Cardiac fibroblast (primary cell): ENCODE results near the gene ATXN1.
A peak's percentile ranks its signal among the peaks of the same experiment; 100 is the strongest.

ENCODE experiments used
- DNase-seq, 2 donors: peaks; one replicate each; pipeline versions ENCODE4 v3.0.0 to v3.0.0-alpha.2; 2010; ENCODE audit warnings: low read depth in 2 of 2
- H3K4me3 ChIP-seq, 2 donors: replicated peaks in 1 of 2; 1 replicate in 1 of 2; 2 replicates in 1 of 2; pipeline ENCODE4 v1.5.1; 2011; ENCODE audit warnings: low read depth in 2 of 2, low read length in 2 of 2, mild to moderate bottlenecking in 2 of 2, moderate library complexity in 1 of 2
- CTCF ChIP-seq: IDR thresholded peaks from one replicate; pipeline ENCODE4 v1.5.1; 2011; ENCODE audit warnings: low read depth, mild to moderate bottlenecking, low read length, inconsistent platforms

The ATXN1 gene

DNA sequence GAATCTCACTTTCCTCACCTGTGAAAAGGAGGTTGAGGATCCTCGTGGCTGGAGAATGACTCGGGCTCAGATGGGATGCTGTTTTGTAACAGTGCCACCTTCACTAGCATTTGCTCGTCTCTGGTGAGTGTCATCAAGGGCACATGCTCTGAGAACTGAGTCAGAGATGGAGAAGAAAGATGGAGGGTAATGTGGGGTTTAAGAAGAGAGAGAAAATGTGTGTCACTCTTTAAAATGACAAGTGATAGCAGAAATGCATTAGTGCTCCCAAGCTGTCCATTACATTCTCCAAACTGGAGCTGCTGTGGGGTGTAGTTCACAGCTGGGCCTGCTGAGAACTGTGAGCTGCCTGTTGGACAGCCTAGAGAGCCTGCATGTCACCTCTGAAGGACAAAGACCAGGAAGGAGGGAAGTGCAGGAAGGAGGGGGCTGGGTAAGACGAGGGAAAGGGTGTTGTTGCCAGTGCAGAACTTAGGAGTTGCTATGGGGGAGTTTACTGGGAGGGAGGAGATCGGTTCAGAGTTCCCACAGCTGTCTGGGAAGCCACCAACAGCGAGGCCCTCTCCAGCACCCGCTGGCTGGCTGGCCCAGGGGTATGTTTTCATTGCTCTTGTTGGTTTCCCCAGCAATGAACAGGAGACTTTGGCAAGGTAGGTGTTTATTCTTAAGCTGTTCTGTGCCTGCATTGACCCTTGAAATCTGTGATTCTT is 503.1 kb downstream of the ATXN1 start:
- DNase-seq: peak in 1 of 2 donors; percentile 26
- no peak overlapping the region for H3K4me3 ChIP-seq
- TF ChIP-seq CTCF: no peak

- DNase-seq: no peak
- no peak overlapping the region for H3K4me3 ChIP-seq
- no peak for TF ChIP-seq CTCF
These were observed 504.5 kb downstream of the ATXN1 start for GRCh38 chr6:16256781-16257180.

- DNase-seq: no peak
- H3K4me3 ChIP-seq: no peak overlapping the region
- no peak for TF ChIP-seq CTCF
These were observed 506.7 kb downstream of the ATXN1 start for GRCh38 chr6:16254535-16254934.

DNA sequence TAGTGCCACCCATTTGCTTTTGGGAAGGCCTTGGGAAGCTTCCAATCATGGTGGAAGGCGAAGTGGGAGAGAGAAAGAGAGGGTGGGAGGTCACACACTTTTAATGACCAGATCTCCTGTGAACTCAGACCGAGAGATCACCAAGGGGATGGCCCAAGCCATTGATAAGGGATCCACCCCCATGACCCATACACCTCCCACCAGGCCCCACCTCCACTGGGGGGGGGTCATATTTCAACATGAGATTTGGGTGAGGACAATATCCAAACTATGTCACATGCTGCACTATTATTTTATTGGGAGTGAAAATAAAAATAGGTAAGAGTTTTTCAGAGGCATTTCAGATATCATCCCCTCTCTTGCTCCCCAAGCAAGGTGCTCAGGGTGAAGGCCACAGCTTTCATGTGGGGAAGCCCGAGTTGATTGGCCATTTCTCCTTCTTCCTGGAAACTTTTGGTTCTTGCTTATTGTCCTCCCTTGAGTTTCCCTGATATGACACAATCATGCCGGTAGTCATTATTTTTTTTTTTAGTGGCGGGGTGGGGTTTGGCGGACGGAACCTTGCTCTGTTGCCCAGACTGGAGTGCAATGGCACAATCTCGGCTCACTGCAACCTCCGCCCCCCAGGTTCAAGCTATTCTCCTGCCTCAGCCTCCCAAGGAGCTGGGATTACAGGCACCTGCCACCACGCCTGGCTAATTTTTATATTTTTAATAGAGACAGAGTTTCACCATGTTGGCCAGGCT is 507.7 kb downstream of the ATXN1 start:
- TF ChIP-seq CTCF: no peak
- no peak overlapping the region for H3K4me3 ChIP-seq
- no peak for DNase-seq

DNA sequence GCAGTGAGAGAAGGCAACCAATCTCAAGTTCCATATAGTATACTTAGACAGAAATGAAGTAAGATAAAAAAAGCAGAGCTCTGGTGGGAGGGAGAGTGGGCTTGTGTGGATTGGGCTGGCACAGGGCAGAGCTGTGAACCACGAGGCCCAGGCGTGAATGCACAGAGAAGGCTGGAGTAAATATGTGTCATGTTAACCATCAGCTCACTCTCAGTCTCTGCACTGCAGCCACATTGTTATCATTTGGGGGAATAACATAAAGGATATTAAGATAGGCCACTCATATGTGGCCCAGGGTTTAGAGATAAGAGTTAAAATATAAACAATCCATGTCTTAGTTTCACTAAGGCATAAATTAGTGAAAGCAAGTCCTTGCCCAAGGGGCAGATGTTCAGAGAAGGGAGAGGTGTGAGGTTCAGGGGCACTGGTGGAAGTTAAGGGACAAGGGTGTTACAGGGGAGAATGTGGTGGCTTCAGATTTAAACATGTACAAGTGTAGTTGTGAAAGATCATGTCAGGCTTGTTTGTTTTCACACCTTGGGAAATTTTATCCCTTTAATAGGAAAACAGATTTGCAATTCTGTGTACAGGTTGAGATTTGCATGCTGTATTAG is 508.5 kb downstream of the ATXN1 start:
- H3K4me3 ChIP-seq: no peak overlapping the region
- TF ChIP-seq CTCF: no peak
- DNase-seq: no peak

GRCh38 chr6:16251706-16252105 is 509.6 kb downstream of the ATXN1 start:
- H3K4me3 ChIP-seq: no peak overlapping the region
- DNase-seq: no peak
- no peak for TF ChIP-seq CTCF
